GM12873 (cell line): ENCODE measurements around the gene ATXN10.

ENCODE experiments used
- TF ChIP-seq, protein P1 (sequence below): IDR thresholded peaks from 2 replicates; pipeline ENCODE4 v1.5.1; 2012; ENCODE audit warnings: low read depth, mild to moderate bottlenecking, moderate library complexity, low read length, control low read depth; ENCODE audit not compliant: insufficient read depth; ENCODE audit errors: missing control alignments

ATXN10 gene

DNA sequence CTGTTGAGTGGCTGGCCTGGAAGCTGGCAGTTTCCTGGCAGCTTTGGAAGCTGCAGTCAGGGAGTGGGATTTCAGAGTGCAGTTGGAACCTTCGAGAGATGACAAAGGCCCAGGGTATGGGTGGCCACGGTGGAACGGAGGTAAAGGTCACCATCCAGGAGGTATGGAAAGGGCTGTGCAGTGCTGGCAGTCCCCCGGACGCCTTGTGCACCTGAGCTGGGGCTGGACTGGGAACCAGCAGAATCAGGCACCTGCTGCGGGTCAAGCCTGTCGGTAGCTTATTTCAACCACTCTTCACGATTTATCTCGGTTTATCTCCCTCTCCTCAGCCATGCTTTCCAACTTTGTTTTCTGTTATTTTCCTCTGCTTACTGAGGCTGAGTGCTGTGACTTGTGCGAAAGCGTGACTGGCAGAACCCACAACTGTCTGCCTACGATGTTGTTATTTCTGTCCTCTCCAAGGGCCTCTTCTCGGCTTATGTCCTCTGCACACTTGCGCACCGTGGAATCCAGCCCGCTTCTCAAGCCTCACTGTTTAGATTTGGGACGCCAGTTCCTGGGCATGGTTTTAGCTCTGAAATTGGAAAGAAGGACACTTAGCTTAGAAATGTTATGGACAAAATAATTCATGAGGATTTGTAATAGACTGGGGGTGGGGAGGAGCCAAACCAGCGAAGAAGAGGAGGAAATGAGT lies 24.0 kb upstream of the ATXN10 start:
- TF ChIP-seq, protein P1, sequence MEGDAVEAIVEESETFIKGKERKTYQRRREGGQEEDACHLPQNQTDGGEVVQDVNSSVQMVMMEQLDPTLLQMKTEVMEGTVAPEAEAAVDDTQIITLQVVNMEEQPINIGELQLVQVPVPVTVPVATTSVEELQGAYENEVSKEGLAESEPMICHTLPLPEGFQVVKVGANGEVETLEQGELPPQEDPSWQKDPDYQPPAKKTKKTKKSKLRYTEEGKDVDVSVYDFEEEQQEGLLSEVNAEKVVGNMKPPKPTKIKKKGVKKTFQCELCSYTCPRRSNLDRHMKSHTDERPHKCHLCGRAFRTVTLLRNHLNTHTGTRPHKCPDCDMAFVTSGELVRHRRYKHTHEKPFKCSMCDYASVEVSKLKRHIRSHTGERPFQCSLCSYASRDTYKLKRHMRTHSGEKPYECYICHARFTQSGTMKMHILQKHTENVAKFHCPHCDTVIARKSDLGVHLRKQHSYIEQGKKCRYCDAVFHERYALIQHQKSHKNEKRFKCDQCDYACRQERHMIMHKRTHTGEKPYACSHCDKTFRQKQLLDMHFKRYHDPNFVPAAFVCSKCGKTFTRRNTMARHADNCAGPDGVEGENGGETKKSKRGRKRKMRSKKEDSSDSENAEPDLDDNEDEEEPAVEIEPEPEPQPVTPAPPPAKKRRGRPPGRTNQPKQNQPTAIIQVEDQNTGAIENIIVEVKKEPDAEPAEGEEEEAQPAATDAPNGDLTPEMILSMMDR: no peak

DNA sequence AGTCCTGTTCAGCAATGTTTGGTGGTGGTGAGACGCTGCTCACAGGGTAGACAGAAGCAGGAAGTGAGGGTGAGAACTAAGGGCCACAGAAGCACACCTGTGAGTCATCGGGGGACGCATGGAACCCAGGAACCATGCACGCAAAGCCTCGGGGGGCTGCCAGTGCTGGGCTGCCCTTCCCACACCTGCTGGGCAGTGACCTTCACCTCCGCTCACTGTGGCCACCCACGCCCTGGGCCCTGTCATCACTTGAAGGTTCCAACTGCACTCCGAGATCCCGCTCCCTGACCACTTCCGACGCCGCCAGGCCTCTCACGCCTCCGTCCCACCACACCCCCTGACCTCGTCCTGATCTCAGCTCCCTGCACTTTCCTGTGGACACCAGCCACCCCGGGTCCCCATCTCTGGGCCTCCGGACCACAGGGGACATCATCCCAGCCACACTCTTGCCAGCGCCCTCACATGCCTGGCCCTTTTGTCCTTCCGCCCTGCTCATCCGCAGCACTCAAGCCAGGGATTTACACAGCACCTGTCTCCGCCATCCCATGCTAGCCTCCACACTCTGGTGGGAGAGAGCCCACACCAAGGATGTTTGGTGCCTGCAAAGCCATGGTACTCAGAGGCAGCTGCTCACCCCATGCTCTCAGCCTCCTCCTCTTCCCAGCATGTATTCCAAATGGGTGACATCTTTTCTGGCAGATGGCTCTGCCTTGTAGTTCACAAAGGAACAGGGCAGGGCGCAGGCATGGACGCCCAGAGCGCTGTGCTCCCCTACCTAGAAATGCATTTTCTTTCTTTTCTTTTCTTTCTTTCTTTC lies 23.1 kb upstream of the ATXN10 start:
- TF ChIP-seq, protein P1: no peak

DNA sequence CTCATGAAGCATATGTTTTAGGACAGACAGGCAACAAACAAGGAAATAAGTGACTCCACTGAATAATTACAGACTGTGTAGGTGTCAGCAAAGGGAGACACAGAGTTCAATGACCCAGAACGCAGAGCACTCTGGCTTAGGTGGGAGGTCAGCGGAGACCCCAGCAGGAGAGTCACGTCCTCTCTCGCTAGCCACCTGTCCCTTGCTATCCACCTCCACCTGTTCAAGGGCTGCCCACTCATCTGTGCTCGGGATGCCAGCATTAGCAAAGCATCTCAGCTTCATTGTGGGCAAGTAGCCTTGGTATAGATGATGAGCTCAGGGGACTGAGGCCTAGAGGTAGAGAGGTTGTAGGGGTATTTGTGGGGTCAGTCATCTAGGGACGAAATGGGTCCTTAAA lies 21.8 kb upstream of the ATXN10 start:
- TF ChIP-seq, protein P1: no peak

DNA sequence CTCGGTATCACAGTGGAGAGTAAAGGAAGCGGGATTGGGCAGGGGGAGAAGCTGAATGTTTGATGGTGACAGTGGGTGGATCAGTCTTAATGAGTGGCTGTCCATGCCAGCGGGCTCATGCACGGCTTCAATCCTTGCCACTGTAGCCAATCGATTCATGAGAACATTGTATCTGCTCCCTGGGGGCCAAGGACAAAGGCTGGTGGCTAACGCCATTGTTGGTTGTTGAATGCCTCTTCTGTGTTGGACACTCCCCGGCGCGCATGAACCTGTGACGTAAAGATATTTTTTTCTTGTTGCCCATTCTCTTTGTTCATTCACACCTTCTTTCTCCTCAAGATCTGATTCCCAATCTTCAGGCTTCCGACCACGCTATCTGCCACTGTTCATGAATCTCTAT lies 20.9 kb upstream of the ATXN10 start:
- TF ChIP-seq, protein P1: no peak

DNA sequence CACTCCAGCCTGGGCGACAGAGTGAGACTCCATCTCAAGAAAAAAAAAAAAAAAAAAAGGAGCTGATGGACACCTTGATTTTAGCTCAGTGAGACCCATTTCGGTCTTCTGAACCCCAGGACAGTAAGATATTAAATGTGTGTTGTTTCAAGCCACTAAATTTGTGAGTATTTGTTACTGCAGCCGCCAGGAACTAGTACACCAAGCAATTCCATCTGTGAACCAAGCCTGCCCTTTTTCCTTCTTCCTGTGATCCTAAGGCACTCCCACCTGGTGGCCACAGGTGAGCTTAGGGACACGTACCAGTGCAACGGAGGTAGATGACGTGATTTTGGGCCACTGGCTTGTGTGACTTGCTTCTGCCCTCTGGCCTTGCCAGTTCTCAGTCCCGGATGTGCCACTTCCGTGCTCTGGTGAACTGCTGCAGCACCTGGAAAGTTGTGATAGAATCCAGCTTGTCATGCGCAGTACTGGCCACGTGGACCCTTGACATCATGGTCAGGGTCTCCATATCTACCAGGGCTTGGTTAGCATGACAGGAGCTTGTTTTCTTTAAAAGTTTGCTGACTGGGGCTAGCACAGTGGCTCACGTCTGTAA lies 19.6 kb upstream of the ATXN10 start:
- TF ChIP-seq, protein P1: no peak

DNA sequence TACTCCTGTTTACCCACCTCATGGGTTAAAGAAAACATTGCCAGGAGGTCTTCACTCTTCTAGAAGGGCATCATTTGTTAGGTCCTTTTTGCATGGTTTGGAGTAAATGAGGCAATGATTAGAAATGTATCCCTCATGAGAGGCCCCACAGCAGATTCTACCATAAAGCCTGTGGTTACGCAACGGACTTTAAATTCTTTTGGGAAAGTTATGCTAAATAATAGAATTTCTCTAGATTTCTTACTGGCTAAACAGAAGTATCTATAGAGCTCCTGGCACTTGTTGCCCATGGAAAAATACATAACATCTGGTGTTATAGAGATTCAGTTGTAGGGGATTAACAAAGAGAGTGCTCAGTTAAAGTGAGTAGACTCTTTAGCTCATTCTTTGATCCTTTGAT lies 15.1 kb upstream of the ATXN10 start:
- TF ChIP-seq, protein P1: no peak

DNA sequence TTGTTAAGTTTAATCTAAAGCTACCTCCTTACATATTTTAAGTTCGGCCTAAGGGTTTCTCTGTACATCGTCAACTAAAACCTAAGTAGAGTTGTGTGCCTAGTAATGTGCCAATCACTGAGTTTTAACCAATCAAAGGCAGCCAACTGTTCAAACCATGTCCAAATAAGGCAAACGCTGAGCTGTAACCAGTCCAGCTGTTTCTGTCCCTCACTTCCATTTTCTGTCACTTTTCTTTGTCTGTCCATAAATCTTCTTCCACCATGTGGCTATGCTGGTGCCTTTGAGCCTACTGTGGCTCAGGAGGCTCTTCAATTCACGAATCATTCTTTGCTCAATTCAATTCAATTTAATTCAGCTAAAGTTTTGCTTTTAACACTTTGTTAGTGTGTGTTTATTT lies 13.9 kb upstream of the ATXN10 start:
- TF ChIP-seq, protein P1: no peak
